SK-N-SH (cell line): Measurements from ENCODE around the gene RCSD1. TPM values are rescaled to one million over a fixed set of nuclear protein-coding genes. Genes with fewer than 3 reads are reported as not detected.

Experiments
- CTCF ChIA-PET: fragments of 300-600, 350-600 bp; formaldehyde crosslinking; extraction: SDS; loops from one replicate; lab custom pipeline; 2021; lab: Yijun Ruan, JAX
- POLR2A ChIA-PET: fragments of 350-600 bp; sonication (Branson Sonifier 250); formaldehyde crosslinking; extraction: SDS; loops from one replicate; lab custom pipeline; 2020; ENCODE audit warnings: antibody characterized with exemption, inconsistent platforms; lab: Yijun Ruan, JAX
- DNase-seq: peaks from one replicate; pipeline ENCODE4 v3.0.0; 2012
- H2AFZ ChIP-seq: fragments of 200-600 bp; sonication (generic); 2 replicates; pipeline ENCODE4 v1.8.1; 2016; ENCODE audit warnings: antibody characterized with exemption, mild to moderate bottlenecking, low read depth
- H3F3A ChIP-seq: fragments of 200-600 bp; sonication (generic); replicated peaks from 2 replicates; pipeline ENCODE3; 2016; ENCODE audit warnings: antibody characterized with exemption, mild to moderate bottlenecking; ENCODE audit not compliant: insufficient read depth
- H3K27ac ChIP-seq, 2 experiments: fragments of 200-500 bp in 1 of 2; fragments of 200-600 bp in 1 of 2; sonication (Bioruptor generic) in 1 of 2; sonication (generic), shearing (Covaris generic) in 1 of 2; 2 replicates each; pipeline versions ENCODE4 v1.5.1 to v1.6.1; 2014 to 2016; ENCODE audit warnings: low read depth in 2 of 2, inconsistent platforms in 1 of 2, low read length in 1 of 2, mild to moderate bottlenecking in 1 of 2, mixed read lengths in 1 of 2
- H3K27me3 ChIP-seq: fragments of 200-600 bp; sonication (generic), shearing (Covaris generic); 2 replicates; pipeline ENCODE4 v1.6.1; 2016; ENCODE audit warnings: mixed run types; ENCODE audit not compliant: insufficient read depth
- H3K36me3 ChIP-seq, 2 experiments: fragments of 200-500 bp in 1 of 2; fragments of 200-600 bp in 1 of 2; sonication (Bioruptor generic) in 1 of 2; sonication (generic) in 1 of 2; replicated peaks in 1 of 2; 2 replicates each; pipeline versions ENCODE3 to v1.5.1; 2014 to 2016; ENCODE audit warnings: low read length in 1 of 2, mild to moderate bottlenecking in 1 of 2; ENCODE audit not compliant: insufficient read depth in 2 of 2, control insufficient read depth in 1 of 2
- H3K4me1 ChIP-seq, 2 experiments: fragments of 200-500 bp in 1 of 2; fragments of 200-600 bp in 1 of 2; sonication (Bioruptor generic) in 1 of 2; sonication (generic), shearing (Covaris generic) in 1 of 2; 2 replicates each; pipeline versions ENCODE4 v1.5.1 to v1.6.1; 2014 to 2016; ENCODE audit warnings: low read depth in 1 of 2, low read length in 1 of 2, mixed run types in 1 of 2; ENCODE audit not compliant: insufficient read depth in 2 of 2, control insufficient read depth in 1 of 2
- H3K4me2 ChIP-seq: fragments of 200-600 bp; sonication (generic), shearing (Covaris generic); 2 replicates; pipeline ENCODE4 v1.6.1; 2017; ENCODE audit warnings: mixed run types
- H3K4me3 ChIP-seq, 2 experiments: fragments of 200-500 bp in 1 of 2; fragments of 200-600 bp in 1 of 2; sonication (Bioruptor generic) in 1 of 2; sonication (generic), shearing (Covaris generic) in 1 of 2; 2 replicates each; pipeline versions ENCODE4 v1.5.1 to v1.8.1; 2014 to 2016; ENCODE audit warnings: low read depth in 2 of 2, inconsistent platforms in 1 of 2, low read length in 1 of 2, mild to moderate bottlenecking in 1 of 2, mixed read lengths in 1 of 2, moderate library complexity in 1 of 2
- H3K79me2 ChIP-seq: fragments of 200-600 bp; sonication (generic); 2 replicates; pipeline ENCODE4 v1.8.1; 2017; ENCODE audit warnings: mild to moderate bottlenecking; ENCODE audit not compliant: insufficient read depth
- H3K9ac ChIP-seq: fragments of 200-600 bp; sonication (generic); 2 replicates; pipeline ENCODE4 v1.6.1; 2017; ENCODE audit warnings: mixed run types
- H3K9me2 ChIP-seq: fragments of 200-600 bp; sonication (generic); 2 replicates; pipeline ENCODE4 v1.6.1; 2017; ENCODE audit warnings: mixed run types
- H3K9me3 ChIP-seq: fragments of 200-600 bp; sonication (generic); 2 replicates; pipeline ENCODE4 v1.6.1; 2017; ENCODE audit warnings: mixed run types, mild to moderate bottlenecking, moderate library complexity
- H4K20me1 ChIP-seq: fragments of 200-600 bp; sonication (generic); 2 replicates; pipeline ENCODE4 v1.6.1; 2017; ENCODE audit warnings: mild to moderate bottlenecking, mixed run types; ENCODE audit not compliant: insufficient read depth
- CHD2 ChIP-seq: fragments of 150-350 bp; IDR thresholded peaks from 2 replicates; pipeline ENCODE4 v1.6.1; 2018; ENCODE audit warnings: low read length; ENCODE audit not compliant: partially characterized antibody
- ELF1 ChIP-seq: IDR thresholded peaks from 2 replicates; pipeline ENCODE4 v1.4.0; 2012
- EP300 ChIP-seq, 2 experiments: IDR thresholded peaks; 2 replicates each; pipeline versions ENCODE4 v1.4.0 to v1.6.1; 2012; ENCODE audit warnings: borderline replicate concordance in 1 of 2, low read depth in 1 of 2, low read length in 1 of 2
- FOXJ3 ChIP-seq: sonication (generic); formaldehyde crosslinking; IDR thresholded peaks from 2 replicates; pipeline ENCODE4 v1.5.1; 2020; ENCODE audit warnings: mild to moderate bottlenecking, missing genetic modification reagents
- FOXM1 ChIP-seq: IDR thresholded peaks from 2 replicates; pipeline ENCODE4 v1.4.0; 2012; ENCODE audit warnings: low read depth, mild to moderate bottlenecking
- GABPA ChIP-seq: IDR thresholded peaks from 2 replicates; pipeline ENCODE4 v1.4.0; 2012; ENCODE audit warnings: low read depth, mild to moderate bottlenecking
- JUND ChIP-seq: IDR thresholded peaks from 2 replicates; pipeline ENCODE4 v1.4.0; 2012
- RAD21 ChIP-seq: IDR thresholded peaks from 2 replicates; pipeline ENCODE4 v1.6.1; 2012; ENCODE audit warnings: mild to moderate bottlenecking, low read length
- RXRA ChIP-seq: IDR thresholded peaks from 2 replicates; pipeline ENCODE4 v1.4.0; 2012; ENCODE audit warnings: low read depth, mild to moderate bottlenecking, borderline replicate concordance
- TAF1 ChIP-seq: IDR thresholded peaks from 2 replicates; pipeline ENCODE4 v1.6.1; 2012; ENCODE audit warnings: low read depth, mild to moderate bottlenecking, low read length, moderate library complexity, borderline replicate concordance
- TCF12 ChIP-seq: IDR thresholded peaks from 2 replicates; pipeline ENCODE4 v1.4.0; 2012
- TEAD4 ChIP-seq: IDR thresholded peaks from 2 replicates; pipeline ENCODE4 v1.4.0; 2012; ENCODE audit warnings: mild to moderate bottlenecking, borderline replicate concordance; ENCODE audit not compliant: insufficient read depth
- YY1 ChIP-seq: IDR thresholded peaks from 2 replicates; pipeline ENCODE4 v1.4.0; 2012; ENCODE audit warnings: low read depth, mild to moderate bottlenecking
- WGBS: methylation state at CpG from one replicate; pipeline ENCODE4 v1.1.6; 2017; ENCODE audit warnings: low lambda C conversion rate; 5-methylcytosine and 5-hydroxymethylcytosine counted together
- polyA plus RNA-seq, 3 experiments: library from polyadenylated mRNA; depleted of rRNA; stranded (reverse); fragments of >200 nt; gene quantifications; 2 replicates each; pipeline ENCODE4 v1.2.3, GENCODE V29; 2012
- TF ChIP-seq, protein P1 (sequence below): fragments of 150-350 bp; IDR thresholded peaks from 2 replicates; pipeline ENCODE4 v1.6.1; 2017; ENCODE audit warnings: antibody characterized with exemption, low read length, low read depth, borderline replicate concordance
- TF ChIP-seq, protein P2 (sequence below): IDR thresholded peaks from 2 replicates; pipeline ENCODE4 v1.4.0; 2012; ENCODE audit warnings: low read depth, borderline replicate concordance
- TF ChIP-seq, protein P3 (sequence below): IDR thresholded peaks from 2 replicates; pipeline ENCODE4 v1.4.0; 2012; ENCODE audit warnings: low read depth
- TF ChIP-seq, protein P4 (sequence below): fragments of 150-350 bp; IDR thresholded peaks from 2 replicates; pipeline ENCODE4 v1.6.1; 2016; ENCODE audit warnings: mild to moderate bottlenecking, low read depth, low read length
- TF ChIP-seq, protein P5 (sequence below): fragments of 200-600 bp; sonication (generic); IDR thresholded peaks from 2 replicates; pipeline ENCODE4 v1.6.1; 2017; ENCODE audit warnings: antibody characterized with exemption, mild to moderate bottlenecking, moderate library complexity
- TF ChIP-seq, protein P6 (sequence below): IDR thresholded peaks from 2 replicates; pipeline ENCODE4; 2012

RCSD1 gene
- polyA plus RNA-seq, 1 of the 3 experiments (the other 2 are of a cell fraction) = 0.02 TPM

DNA sequence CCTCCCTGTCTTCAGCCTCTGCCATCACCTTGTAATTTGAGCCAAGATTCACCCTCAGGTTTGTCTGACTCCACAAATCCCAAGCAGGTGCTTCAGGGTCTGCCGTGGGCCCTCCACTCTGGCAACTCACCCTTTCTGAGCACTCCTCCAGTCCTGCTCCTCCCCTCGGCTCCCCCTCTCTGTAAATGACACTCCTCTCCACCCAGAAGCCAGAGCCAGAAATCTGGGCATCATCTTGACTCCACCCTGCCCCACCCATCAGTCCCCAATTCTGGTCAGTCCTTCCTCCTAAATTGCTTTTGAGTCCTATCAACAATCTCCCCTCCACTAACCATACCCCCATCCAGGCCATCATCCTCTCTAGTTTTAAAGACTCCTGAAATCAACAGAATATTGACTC lies 40.5 kb downstream of the RCSD1 start:
- Histone ChIP-seq H3K79me2 (no peaks in the 10 kb centered on the region), H3K9me2 (no peaks in the 10 kb centered on the region), H3K4me2 (no peak overlapping the region), H3K27ac (no peak overlapping the region), H3K9me3 (no peaks in the 10 kb centered on the region), H4K20me1 (no peaks in the 10 kb centered on the region), H3K27me3 (no peaks in the 10 kb centered on the region; the same call in 1 of the 2 replicates), H3K36me3 (peaks cover 0 to 3% of the 10 kb centered on the region in 2 experiments), H3K9ac (no peak overlapping the region), H3F3A (no peaks in the 10 kb centered on the region), H3K4me1 (peaks cover 0 to 6% of the 10 kb centered on the region in 2 experiments; a peak in 1 of 4 replicates), H3K4me3 (no peak overlapping the region), H2AFZ (no peak overlapping the region)
- WGBS = 58% methylated on average over 2 of the region's 2 CpGs
- no peak for DNase-seq
- POLR2A ChIA-PET = no interaction called here
- no peak for TF ChIP-seq GABPA
- TF ChIP-seq, protein P1, sequence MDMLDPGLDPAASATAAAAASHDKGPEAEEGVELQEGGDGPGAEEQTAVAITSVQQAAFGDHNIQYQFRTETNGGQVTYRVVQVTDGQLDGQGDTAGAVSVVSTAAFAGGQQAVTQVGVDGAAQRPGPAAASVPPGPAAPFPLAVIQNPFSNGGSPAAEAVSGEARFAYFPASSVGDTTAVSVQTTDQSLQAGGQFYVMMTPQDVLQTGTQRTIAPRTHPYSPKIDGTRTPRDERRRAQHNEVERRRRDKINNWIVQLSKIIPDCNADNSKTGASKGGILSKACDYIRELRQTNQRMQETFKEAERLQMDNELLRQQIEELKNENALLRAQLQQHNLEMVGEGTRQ = no peak
- TF ChIP-seq FOXM1 = no peak
- TF ChIP-seq, protein P2, sequence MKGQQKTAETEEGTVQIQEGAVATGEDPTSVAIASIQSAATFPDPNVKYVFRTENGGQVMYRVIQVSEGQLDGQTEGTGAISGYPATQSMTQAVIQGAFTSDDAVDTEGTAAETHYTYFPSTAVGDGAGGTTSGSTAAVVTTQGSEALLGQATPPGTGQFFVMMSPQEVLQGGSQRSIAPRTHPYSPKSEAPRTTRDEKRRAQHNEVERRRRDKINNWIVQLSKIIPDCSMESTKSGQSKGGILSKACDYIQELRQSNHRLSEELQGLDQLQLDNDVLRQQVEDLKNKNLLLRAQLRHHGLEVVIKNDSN = no peak
- TF ChIP-seq, protein P3, sequence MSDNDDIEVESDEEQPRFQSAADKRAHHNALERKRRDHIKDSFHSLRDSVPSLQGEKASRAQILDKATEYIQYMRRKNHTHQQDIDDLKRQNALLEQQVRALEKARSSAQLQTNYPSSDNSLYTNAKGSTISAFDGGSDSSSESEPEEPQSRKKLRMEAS = no peak
- TF ChIP-seq TAF1 = no peak
- TF ChIP-seq ELF1 = no peak
- TF ChIP-seq TEAD4 = no peak
- CTCF ChIA-PET = interaction anchor here (0.8 kb wide), 1 partner anchor 11 kb away, joined by 3 read pairs; no protein-coding TSS in a partner anchor

DNA sequence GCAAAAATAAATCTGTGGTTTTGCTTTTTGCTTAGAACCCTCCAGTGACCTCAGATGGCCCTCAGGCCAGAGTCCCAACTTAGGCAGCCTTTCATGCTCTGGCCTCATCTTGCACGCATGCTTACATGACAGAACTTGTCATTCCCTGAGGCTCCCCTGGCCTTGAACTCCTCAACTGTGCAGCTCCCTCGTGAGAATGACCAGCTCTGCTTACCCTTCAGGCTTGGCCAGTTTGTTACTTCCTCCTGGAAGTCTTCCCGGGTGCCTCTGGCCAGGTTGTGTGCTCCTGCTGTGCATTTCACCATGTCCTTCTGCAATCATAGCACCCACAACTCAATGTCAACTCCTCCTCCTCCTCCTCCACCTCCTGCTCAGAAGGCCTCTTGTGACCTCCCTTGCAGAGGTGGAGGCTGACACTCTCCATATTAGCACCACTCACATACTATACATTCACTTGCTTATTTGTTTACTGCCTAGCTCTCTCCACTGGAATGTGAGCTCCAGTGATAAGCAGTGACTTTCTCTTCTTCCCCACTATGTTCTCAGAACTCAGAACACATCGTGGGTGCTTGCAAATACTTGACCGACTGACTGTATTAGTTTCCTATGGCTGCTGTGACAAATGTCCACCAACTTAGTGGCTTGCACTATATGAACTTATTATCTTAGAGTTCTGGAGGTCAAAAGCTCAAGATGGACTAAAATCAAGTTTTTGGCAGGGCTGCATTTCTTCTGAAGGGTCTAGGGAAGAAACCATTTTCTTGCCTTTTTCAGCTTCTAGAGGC lies 41.9 kb downstream of the RCSD1 start:
- ChIA-PET CTCF (interaction anchor here (0.8 to 1.9 kb wide), 3 partner anchors 16 to 72 kb away, joined by 3 to 6 read pairs (median 3); no protein-coding TSS in a partner anchor), POLR2A (no interaction called here)
- Histone ChIP-seq H4K20me1 (no peaks in the 10 kb centered on the region), H3K9me2 (no peaks in the 10 kb centered on the region), H3K4me3 (no peak overlapping the region), H2AFZ (no peak overlapping the region), H3K27me3 (no peaks in the 10 kb centered on the region; the same call in 1 of the 2 replicates), H3K4me1 (peaks cover 0 to under 1% of the 10 kb centered on the region in 2 experiments; a peak in 1 of 4 replicates), H3F3A (no peaks in the 10 kb centered on the region), H3K9ac (no peak overlapping the region), H3K36me3 (peaks cover 0 to 3% of the 10 kb centered on the region in 2 experiments), H3K79me2 (no peaks in the 10 kb centered on the region), H3K4me2 (no peak overlapping the region), H3K9me3 (no peaks in the 10 kb centered on the region), H3K27ac (no peak overlapping the region)
- 57% methylated on average over 5 of the region's 5 CpGs for WGBS
- DNase-seq = no peak
- TF ChIP-seq EP300 (IDR thresholded peaks at IDR 0.05; ENCODE audit: borderline replicate concordance in 1 of 2, low read depth in 1 of 2, low read length in 1 of 2) = no peak
- no peak for TF ChIP-seq CHD2
- TF ChIP-seq, protein P1 = no peak
- no peak for TF ChIP-seq JUND
- no peak for TF ChIP-seq RXRA
- TF ChIP-seq, protein P4, sequence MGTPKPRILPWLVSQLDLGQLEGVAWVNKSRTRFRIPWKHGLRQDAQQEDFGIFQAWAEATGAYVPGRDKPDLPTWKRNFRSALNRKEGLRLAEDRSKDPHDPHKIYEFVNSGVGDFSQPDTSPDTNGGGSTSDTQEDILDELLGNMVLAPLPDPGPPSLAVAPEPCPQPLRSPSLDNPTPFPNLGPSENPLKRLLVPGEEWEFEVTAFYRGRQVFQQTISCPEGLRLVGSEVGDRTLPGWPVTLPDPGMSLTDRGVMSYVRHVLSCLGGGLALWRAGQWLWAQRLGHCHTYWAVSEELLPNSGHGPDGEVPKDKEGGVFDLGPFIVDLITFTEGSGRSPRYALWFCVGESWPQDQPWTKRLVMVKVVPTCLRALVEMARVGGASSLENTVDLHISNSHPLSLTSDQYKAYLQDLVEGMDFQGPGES = no peak
- TF ChIP-seq, protein P5, sequence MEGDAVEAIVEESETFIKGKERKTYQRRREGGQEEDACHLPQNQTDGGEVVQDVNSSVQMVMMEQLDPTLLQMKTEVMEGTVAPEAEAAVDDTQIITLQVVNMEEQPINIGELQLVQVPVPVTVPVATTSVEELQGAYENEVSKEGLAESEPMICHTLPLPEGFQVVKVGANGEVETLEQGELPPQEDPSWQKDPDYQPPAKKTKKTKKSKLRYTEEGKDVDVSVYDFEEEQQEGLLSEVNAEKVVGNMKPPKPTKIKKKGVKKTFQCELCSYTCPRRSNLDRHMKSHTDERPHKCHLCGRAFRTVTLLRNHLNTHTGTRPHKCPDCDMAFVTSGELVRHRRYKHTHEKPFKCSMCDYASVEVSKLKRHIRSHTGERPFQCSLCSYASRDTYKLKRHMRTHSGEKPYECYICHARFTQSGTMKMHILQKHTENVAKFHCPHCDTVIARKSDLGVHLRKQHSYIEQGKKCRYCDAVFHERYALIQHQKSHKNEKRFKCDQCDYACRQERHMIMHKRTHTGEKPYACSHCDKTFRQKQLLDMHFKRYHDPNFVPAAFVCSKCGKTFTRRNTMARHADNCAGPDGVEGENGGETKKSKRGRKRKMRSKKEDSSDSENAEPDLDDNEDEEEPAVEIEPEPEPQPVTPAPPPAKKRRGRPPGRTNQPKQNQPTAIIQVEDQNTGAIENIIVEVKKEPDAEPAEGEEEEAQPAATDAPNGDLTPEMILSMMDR = no peak
- no peak for TF ChIP-seq RAD21
- no peak for TF ChIP-seq TCF12
- TF ChIP-seq FOXJ3 (CRISPR knock-in tag) = no peak
- TF ChIP-seq GABPA = no peak
- TF ChIP-seq, protein P6, sequence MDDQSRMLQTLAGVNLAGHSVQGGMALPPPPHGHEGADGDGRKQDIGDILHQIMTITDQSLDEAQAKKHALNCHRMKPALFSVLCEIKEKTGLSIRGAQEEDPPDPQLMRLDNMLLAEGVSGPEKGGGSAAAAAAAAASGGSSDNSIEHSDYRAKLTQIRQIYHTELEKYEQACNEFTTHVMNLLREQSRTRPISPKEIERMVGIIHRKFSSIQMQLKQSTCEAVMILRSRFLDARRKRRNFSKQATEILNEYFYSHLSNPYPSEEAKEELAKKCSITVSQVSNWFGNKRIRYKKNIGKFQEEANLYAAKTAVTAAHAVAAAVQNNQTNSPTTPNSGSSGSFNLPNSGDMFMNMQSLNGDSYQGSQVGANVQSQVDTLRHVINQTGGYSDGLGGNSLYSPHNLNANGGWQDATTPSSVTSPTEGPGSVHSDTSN = no peak
- TF ChIP-seq ELF1 = no peak
- no peak for TF ChIP-seq YY1
- no peak for TF ChIP-seq TAF1
